GM10248 (cell line): ENCODE results near the gene DNAH17.

ENCODE experiments used
- CTCF ChIA-PET: fragments of 300-600 bp; sonication (Branson Sonifier 250); formaldehyde crosslinking; extraction: SDS; loops from one replicate; lab custom pipeline; 2021; ENCODE audit warnings: antibody characterized with exemption; lab: Yijun Ruan, JAX
- POLR2A ChIA-PET: fragments of 350-650 bp; sonication (Branson Sonifier 250); formaldehyde crosslinking; extraction: SDS; loops from one replicate; lab custom pipeline; 2020; ENCODE audit warnings: antibody characterized with exemption; lab: Yijun Ruan, JAX
- DNase-seq: peaks from one replicate; pipeline ENCODE4 v3.0.0; 2012; ENCODE audit errors: extremely low spot score
- CTCF ChIP-seq: IDR thresholded peaks from 2 replicates; pipeline ENCODE4 v1.5.1; 2012; ENCODE audit warnings: mild to moderate bottlenecking, low read depth; ENCODE audit errors: extremely low read depth, missing control alignments, control extremely low read depth

DNAH17 gene

GRCh38 chr17:78568494-78569115, 8.6 kb downstream of the DNAH17 start:
- CTCF ChIA-PET = interaction anchor here (1.2 kb wide), 1 partner anchor 10 kb away, joined by 3 read pairs; no protein-coding TSS in a partner anchor
- no peak for DNase-seq
- TF ChIP-seq CTCF = no peak
- POLR2A ChIA-PET = no interaction called here

- DNase-seq = no peak
- no peak for TF ChIP-seq CTCF
- CTCF ChIA-PET = no interaction called here
- POLR2A ChIA-PET = no interaction called here
Observed at GRCh38 chr17:78567991-78568390, 9.2 kb downstream of the DNAH17 start.

DNA sequence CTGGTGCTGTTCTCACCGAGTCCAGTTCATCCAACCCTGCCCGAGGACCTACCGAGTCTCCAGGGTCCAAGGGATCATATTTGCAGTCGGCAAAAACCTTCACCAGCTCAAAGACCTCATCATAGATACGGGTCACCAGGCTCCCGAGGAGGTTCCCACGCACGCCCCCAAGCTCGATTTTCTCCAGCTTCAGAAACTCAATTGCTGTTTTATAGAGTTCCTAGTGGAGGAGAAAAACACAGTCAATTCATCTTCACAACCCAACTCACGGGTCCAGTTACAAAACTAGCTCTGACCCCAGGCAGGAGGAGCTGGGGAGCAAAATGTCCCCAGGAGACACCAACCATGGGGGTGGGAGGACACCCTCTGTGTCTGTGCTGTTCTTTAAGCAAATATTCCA, 10.2 kb downstream of the DNAH17 start:
- CTCF ChIA-PET = no interaction called here
- no peak for DNase-seq

GRCh38 chr17:78563189-78564145, 13.7 kb downstream of the DNAH17 start:
- POLR2A ChIA-PET = no interaction called here
- no peak for TF ChIP-seq CTCF
- CTCF ChIA-PET = no interaction called here
- no peak for DNase-seq

More for the DNA sequence above, 10.2 kb downstream of the DNAH17 start:
- POLR2A ChIA-PET = no interaction called here
- TF ChIP-seq CTCF = no peak

DNA sequence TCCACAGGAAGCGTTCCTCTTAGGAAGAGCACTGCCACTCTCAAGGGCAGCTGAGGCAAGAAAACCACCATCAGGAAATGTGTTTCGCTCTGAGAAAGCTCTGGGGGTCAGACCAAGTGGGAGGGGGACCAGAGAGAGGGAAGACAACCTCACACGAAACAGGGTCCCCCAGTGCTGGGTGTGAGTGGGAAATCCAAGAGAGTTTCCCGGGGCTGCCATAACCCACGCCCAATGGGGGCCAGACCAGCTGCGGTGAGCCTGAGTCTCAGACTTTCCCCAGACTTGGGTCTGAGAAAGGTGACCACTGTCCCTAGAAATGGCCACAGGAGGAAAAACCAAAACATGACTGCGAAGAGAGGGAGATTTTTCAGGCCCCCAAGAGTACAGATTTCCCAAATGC, 14.5 kb downstream of the DNAH17 start:
- ChIA-PET CTCF (no interaction called here), POLR2A (no interaction called here)
- no peak for DNase-seq
- TF ChIP-seq CTCF = no peak

DNA sequence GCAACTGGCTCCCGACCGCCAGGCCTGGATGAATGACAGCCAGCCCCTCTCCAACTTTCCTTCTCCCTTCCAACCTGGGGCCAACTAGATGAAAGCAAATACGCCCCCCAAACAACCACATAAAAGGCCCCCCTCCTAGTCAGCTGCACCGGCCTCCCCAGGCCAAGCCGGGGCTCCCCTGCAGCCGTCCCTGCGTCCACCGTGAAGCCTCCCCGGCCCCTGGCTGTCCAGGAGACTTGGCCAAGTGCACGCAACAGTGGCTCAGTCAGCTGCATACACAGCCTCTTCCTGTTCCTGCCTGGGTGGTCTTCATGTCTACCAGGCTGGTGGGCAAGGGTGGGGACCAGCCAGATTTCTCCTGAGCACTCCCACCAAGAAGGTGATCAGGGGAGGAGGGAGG, 16.0 kb downstream of the DNAH17 start:
- POLR2A ChIA-PET = no interaction called here
- no peak for TF ChIP-seq CTCF
- no peak for DNase-seq
- CTCF ChIA-PET = no interaction called here
